Naive B cell (primary cell): ENCODE data around the gene MTFR1L. TPM values are rescaled to one million over a fixed set of nuclear protein-coding genes. Genes with fewer than 3 reads are reported as not detected.

Experiments used
- ATAC-seq, 2 donors: fragments of 150-1000 bp; cut with Tn5 transposase; 2 replicates each; pipeline ENCODE4 v1.10.0; 2021; ENCODE audit warnings: low read depth in 2 of 2, mild to moderate bottlenecking in 2 of 2, moderate library complexity in 2 of 2
- DNase-seq: peaks from one replicate; pipeline ENCODE4 v3.0.0; 2022
- H3K27ac Mint-ChIP-seq, 6 donors: one replicate each; pipeline ENCODE4 v1.8.0; 2020 to 2022; ENCODE audit warnings: mild to moderate bottlenecking in 6 of 6, mixed read lengths in 6 of 6, moderate library complexity in 5 of 6, inconsistent platforms in 2 of 6
- H3K27me3 Mint-ChIP-seq, 3 donors: one replicate each; pipeline ENCODE4 v1.8.0; 2021 to 2022; ENCODE audit warnings: mixed read lengths in 3 of 3, mild to moderate bottlenecking in 1 of 3
- H3K36me3 Mint-ChIP-seq, 2 donors: one replicate each; pipeline ENCODE4 v1.8.0; 2020 to 2022; ENCODE audit warnings: mixed read lengths in 2 of 2, inconsistent platforms in 1 of 2, mild to moderate bottlenecking in 1 of 2
- H3K4me1 Mint-ChIP-seq, 3 donors: one replicate each; pipeline ENCODE4 v1.8.0; 2020 to 2022; ENCODE audit warnings: mixed read lengths in 3 of 3, inconsistent platforms in 1 of 3, mild to moderate bottlenecking in 1 of 3, moderate library complexity in 1 of 3
- H3K4me3 Mint-ChIP-seq, 8 donors: one replicate each; pipeline ENCODE4 v1.8.0; 2020 to 2022; ENCODE audit warnings: mild to moderate bottlenecking in 8 of 8, mixed read lengths in 8 of 8, moderate library complexity in 8 of 8, inconsistent platforms in 2 of 8
- H3K9me3 Mint-ChIP-seq, 7 donors: one replicate each; pipeline ENCODE4 v1.8.0; 2020 to 2022; ENCODE audit warnings: mixed read lengths in 7 of 7, mild to moderate bottlenecking in 5 of 7, inconsistent platforms in 2 of 7, moderate library complexity in 1 of 7
- polyA plus RNA-seq, 6 donors: library from polyadenylated mRNA; unstranded; fragments of 300-500 nt; fragmentation: Illumina TruSeq; gene quantifications; one replicate each; pipeline ENCODE4 v1.2.3, GENCODE V29; 2021; ENCODE audit warnings: low read depth in 6 of 6

Gene MTFR1L
- polyA plus RNA-seq, 6 donors from 2014 or later = 31.9 to 70.8 (median 38.7) TPM

DNA sequence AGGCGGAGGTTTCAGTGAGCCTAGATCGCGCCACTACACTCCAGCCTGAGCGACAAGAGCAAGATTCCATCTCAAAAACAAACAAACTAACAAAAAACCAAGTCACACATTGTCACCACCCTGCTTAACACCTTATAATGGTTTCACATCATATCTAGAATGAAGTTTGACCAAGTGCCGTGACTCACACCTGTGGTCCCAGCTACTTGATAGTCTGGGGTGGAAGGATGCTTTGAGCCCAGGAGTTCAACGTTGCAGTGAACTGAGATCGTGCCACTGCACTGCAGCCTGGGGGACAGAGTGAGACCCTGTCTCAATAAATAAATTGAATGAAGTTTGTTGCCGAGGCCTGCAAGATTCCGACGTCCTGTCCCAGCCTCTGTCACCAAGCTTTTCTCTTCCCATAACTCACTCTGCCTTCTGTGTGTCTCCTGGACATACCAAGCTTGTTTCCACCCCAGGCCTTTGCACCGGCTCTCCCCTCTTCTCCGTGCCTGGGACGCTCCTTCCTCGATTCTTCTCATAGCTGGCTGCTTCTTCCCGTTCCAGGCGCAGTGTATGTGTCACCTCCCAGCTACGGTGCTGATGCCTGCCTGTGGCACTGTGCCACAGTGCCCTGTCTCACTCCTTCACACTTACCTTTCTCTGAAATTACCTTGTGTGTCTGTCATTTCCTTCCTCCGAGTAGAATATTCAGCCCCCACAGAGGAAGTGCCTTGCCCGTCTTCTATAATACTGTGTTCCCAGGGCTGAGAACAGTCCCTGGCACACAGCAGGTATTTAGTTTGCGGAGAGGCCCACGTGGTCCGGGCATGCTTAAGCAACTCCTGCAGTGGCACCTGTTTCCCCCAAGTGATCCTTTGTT, 23.6 kb upstream of the MTFR1L start:
- Mint-ChIP-seq H3K9me3 (no peaks in the 10 kb centered on the region), H3K4me1 (peaks cover 25 to 36% (median 28%) of the 10 kb centered on the region in 3 donors), H3K4me3 (peak overlapping the region in 1 of 8 donors; percentile 64), H3K36me3 (no peaks in the 10 kb centered on the region), H3K27me3 (no peaks in the 10 kb centered on the region), H3K27ac (peak overlapping the region in 5 of 6 donors; percentile 1 to 94 (median 53))
- ATAC-seq = no peak
- DNase-seq = no peak

DNA sequence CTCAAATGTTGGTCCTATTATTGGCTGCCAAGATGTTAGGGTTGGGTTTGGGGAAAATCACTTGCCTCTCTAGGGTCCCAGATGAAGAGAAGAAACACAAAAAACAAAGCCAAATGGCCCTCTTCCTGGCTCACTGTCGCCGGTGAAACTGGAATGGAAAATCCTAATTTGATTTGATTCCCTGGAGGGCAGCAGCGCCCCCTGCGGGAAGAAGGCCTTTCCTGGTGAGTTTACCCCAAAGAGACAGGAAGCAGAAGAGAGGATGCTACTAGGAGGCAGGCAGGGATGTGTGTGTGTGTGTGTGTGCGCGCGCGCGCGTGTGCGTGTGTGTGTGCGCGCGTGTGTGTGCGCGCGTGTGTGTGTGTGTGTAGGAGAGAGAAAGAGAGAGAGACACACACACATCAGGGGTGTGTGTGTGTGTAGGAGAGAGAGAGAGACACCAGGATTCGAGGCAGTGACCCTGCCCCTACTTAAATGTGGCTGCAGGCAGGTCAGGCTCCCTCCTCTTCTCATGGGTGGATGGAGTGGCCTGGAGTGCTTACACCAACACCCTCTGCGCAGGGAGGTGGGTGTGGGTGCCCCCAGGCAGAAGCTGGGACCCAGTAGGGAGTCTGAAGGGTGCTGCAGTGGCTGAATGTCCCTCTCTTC, 22.8 kb upstream of the MTFR1L start:
- Mint-ChIP-seq H3K27ac (peak overlapping the region in 3 of 6 donors; percentile 53 to 94 (median 78)), H3K36me3 (no peaks in the 10 kb centered on the region), H3K27me3 (no peaks in the 10 kb centered on the region), H3K9me3 (no peaks in the 10 kb centered on the region), H3K4me1 (peaks cover 25 to 36% (median 29%) of the 10 kb centered on the region in 3 donors), H3K4me3 (peak overlapping the region in 7 of 8 donors; percentile 0 to 77 (median 42))
- DNase-seq = peak; percentile 42
- ATAC-seq = peak; percentile 49 to 59

GRCh38 chr1:25797939-25798338, 21.8 kb upstream of the MTFR1L start:
- peak overlapping the region in 3 of 8 donors; percentile 12 to 71 (median 53) for H3K4me3 Mint-ChIP-seq
- no peaks in the 10 kb centered on the region for H3K36me3 Mint-ChIP-seq
- ATAC-seq = no peak
- H3K27ac Mint-ChIP-seq = peak overlapping the region in 1 of 6 donors; percentile 12
- H3K9me3 Mint-ChIP-seq = no peaks in the 10 kb centered on the region
- peaks cover 29 to 41% (median 33%) of the 10 kb centered on the region in 3 donors for H3K4me1 Mint-ChIP-seq
- no peak for DNase-seq
- no peaks in the 10 kb centered on the region for H3K27me3 Mint-ChIP-seq

GRCh38 chr1:25798666-25799351, 20.9 kb upstream of the MTFR1L start:
- peak overlapping the region in 3 of 6 donors; percentile 26 to 87 (median 63) for H3K27ac Mint-ChIP-seq
- H3K36me3 Mint-ChIP-seq = no peaks in the 10 kb centered on the region
- no peak for ATAC-seq
- no peak for DNase-seq
- H3K9me3 Mint-ChIP-seq = no peaks in the 10 kb centered on the region
- H3K4me1 Mint-ChIP-seq = peaks cover 29 to 41% (median 35%) of the 10 kb centered on the region in 3 donors
- H3K27me3 Mint-ChIP-seq = no peaks in the 10 kb centered on the region
- H3K4me3 Mint-ChIP-seq = peak overlapping the region; percentile 71 to 87 (median 81)

GRCh38 chr1:25799352-25799934, 20.3 kb upstream of the MTFR1L start:
- peak overlapping the region; percentile 71 to 87 (median 81) for H3K4me3 Mint-ChIP-seq
- no peak for DNase-seq
- ATAC-seq = no peak
- peak overlapping the region in 4 of 6 donors; percentile 26 to 87 (median 58) for H3K27ac Mint-ChIP-seq
- no peaks in the 10 kb centered on the region for H3K9me3 Mint-ChIP-seq
- no peaks in the 10 kb centered on the region for H3K27me3 Mint-ChIP-seq
- H3K4me1 Mint-ChIP-seq = peaks cover 29 to 41% (median 35%) of the 10 kb centered on the region in 3 donors
- H3K36me3 Mint-ChIP-seq = no peaks in the 10 kb centered on the region

DNA sequence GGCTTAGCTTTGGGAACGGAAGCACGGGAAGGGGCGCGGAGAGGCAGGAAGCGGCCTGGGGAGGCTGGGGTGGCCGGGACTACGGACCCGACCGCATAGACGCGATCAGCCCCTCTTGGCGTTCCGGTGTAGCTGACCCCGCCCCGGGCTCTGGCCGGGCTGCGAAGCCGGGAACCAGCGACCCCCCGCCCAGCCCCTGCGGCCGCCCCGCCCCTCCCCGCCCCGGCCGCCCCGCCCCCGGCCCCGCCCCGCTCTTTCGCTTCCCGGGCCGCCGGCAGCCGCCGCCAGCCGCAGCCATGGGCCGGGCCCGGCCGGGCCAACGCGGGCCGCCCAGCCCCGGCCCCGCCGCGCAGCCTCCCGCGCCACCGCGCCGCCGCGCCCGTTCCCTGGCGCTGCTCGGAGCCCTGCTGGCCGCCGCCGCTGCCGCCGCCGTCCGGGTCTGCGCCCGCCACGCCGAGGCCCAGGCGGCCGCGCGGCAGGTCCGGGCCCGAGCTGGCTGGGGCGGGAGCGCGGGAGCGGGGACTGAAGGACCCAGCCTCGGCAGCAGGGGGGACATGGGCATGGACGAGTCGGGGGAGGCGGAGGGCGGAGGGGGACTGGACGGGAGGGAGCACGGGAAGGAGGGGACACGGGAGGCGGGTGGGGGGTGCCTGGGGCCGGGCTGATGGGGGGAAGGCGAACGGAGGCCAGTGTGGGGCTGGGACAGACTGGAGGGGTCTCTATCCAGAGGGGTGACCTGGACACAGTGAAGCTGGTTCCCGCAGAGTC, 19.6 kb upstream of the MTFR1L start, which contains the start of gene SELENON:
SELENON (plus strand) TSS at position 259 of the 768 bp plus-strand sequence; CDS start at position 297, 38 bp downstream.
- peak within 1 kb of the TSS in 4 of 6 donors; percentile 56 to 89 (median 82) for H3K27ac Mint-ChIP-seq
- ATAC-seq (peak; percentile 60 to 67), DNase-seq (no peak)
- H3K36me3 Mint-ChIP-seq = no peaks in the 10 kb centered on the region
- peak within 1 kb of the TSS; percentile 74 to 92 (median 81) for H3K4me3 Mint-ChIP-seq
- H3K27me3 Mint-ChIP-seq = no peaks in the 10 kb centered on the region
- H3K9me3 Mint-ChIP-seq = no peaks in the 10 kb centered on the region
- H3K4me1 Mint-ChIP-seq = peaks cover 32 to 47% (median 35%) of the 10 kb centered on the region in 3 donors

DNA sequence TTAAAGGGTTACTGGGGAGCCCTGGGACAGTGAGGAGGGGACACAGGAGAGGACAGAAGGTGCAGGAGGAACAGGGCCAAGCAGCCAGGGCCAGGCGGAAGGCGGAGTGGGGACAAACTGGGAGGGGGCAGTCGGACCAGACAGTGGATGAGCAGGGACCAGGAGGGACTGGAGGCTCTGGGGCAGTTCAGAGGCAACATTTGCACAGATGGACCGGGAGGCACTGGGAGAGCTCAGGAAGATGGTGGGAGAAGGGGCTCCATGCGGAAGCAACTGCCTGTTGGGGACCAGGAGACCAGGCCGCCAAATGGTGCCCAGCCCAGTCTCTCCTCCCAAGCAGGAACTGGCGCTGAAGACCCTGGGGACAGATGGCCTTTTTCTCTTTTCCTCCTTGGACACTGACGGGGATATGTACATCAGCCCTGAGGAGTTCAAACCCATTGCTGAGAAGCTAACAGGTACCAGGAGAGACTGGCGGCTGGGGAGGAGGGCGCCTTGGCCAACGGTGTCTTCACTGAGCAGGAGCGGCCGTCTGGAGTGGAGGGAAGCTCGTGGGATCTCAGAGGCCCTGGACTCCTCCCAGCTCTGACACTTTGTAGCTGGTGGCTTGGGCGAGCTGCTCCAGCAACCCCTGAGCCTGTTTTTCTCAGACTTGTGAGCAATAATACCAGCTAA, 18.9 kb upstream of the MTFR1L start:
- Mint-ChIP-seq H3K4me1 (peaks cover 32 to 47% (median 35%) of the 10 kb centered on the region in 3 donors), H3K4me3 (peak overlapping the region; percentile 74 to 92 (median 80))

DNA sequence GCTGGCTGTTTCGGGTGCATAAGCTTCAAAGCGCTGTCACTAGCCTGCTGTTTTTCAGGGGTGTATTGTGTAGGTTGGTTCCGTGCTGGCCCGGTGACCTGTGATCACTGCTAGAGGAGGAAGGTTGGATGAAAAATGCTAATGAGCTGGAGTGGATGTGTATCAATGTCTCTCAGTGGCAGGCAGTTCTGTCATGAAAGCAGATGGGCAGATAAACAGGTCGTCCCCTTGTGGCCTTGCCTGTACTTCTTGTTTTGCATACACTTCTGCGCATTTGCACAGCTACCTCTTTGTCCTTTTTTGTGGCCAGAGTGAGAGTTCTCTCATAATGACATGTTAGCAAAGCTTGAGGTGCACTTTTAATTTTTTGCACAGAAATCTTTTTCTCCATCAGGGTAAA, 16.8 kb upstream of the MTFR1L start:
- DNase-seq (no peak), ATAC-seq (peak in 1 of 2 donors; percentile 30)
- Mint-ChIP-seq H3K4me1 (peaks cover 19 to 31% (median 22%) of the 10 kb centered on the region in 3 donors), H3K4me3 (peak overlapping the region in 2 of 8 donors; percentile 32 to 74), H3K27ac (peak overlapping the region in 1 of 6 donors; percentile 75), H3K36me3 (peaks cover 0 to 4% of the 10 kb centered on the region in 2 donors), H3K27me3 (no peaks in the 10 kb centered on the region), H3K9me3 (no peaks in the 10 kb centered on the region)

More for the DNA sequence above, 18.9 kb upstream of the MTFR1L start:
- no peaks in the 10 kb centered on the region for H3K9me3 Mint-ChIP-seq
- H3K36me3 Mint-ChIP-seq = peaks cover 0 to 2% of the 10 kb centered on the region in 2 donors
- H3K27ac Mint-ChIP-seq = peak overlapping the region in 3 of 6 donors; percentile 47 to 89 (median 56)
- ATAC-seq = no peak
- DNase-seq = no peak
- H3K27me3 Mint-ChIP-seq = no peaks in the 10 kb centered on the region

- ATAC-seq (no peak), DNase-seq (no peak)
- no peaks in the 10 kb centered on the region for H3K9me3 Mint-ChIP-seq
- no peak overlapping the region for H3K27ac Mint-ChIP-seq
- H3K4me1 Mint-ChIP-seq = peaks cover 15 to 29% (median 22%) of the 10 kb centered on the region in 3 donors
- peaks cover 0 to 4% of the 10 kb centered on the region in 2 donors for H3K36me3 Mint-ChIP-seq
- no peaks in the 10 kb centered on the region for H3K27me3 Mint-ChIP-seq
- H3K4me3 Mint-ChIP-seq = peak overlapping the region in 2 of 8 donors; percentile 9 to 74
Observed at GRCh38 chr1:25803368-25803767, 16.4 kb upstream of the MTFR1L start.

- H3K4me1 Mint-ChIP-seq = peaks cover 20 to 25% (median 24%) of the 10 kb centered on the region in 3 donors
- H3K4me3 Mint-ChIP-seq = peak overlapping the region in 1 of 8 donors; percentile 25
Observed at GRCh38 chr1:25804244-25804963, 15.3 kb upstream of the MTFR1L start.

More at GRCh38 chr1:25804244-25804963, 15.3 kb upstream of the MTFR1L start:
- H3K9me3 Mint-ChIP-seq = no peaks in the 10 kb centered on the region
- H3K27me3 Mint-ChIP-seq = no peaks in the 10 kb centered on the region
- DNase-seq = no peak
- ATAC-seq = no peak
- no peak overlapping the region for H3K27ac Mint-ChIP-seq
- peaks cover 0 to 4% of the 10 kb centered on the region in 2 donors for H3K36me3 Mint-ChIP-seq
